IPS-15b (cell line): ENCODE measurements around the gene CBY1.

Source experiments
- H3K27me3 ChIP-seq: one replicate; pipeline ENCODE4 v1.6.1; 2013; ENCODE audit warnings: low read length; ENCODE audit not compliant: control insufficient read depth, insufficient read depth
- H3K36me3 ChIP-seq: one replicate; pipeline ENCODE4 v1.6.1; 2013; ENCODE audit warnings: low read length; ENCODE audit not compliant: control insufficient read depth, insufficient read depth
- H3K4me1 ChIP-seq: one replicate; pipeline ENCODE4 v1.6.1; 2013; ENCODE audit warnings: mild to moderate bottlenecking, low read length; ENCODE audit not compliant: control insufficient read depth, insufficient read depth
- H3K4me3 ChIP-seq: one replicate; pipeline ENCODE4 v1.5.1; 2013; ENCODE audit warnings: low read depth, low read length
- H3K9ac ChIP-seq: one replicate; pipeline ENCODE4 v1.6.1; 2013; ENCODE audit warnings: low read depth, mild to moderate bottlenecking, low read length
- H3K9me3 ChIP-seq: one replicate; pipeline ENCODE4 v1.6.1; 2013; ENCODE audit warnings: mild to moderate bottlenecking, low read length; ENCODE audit not compliant: control insufficient read depth, insufficient read depth

The CBY1 gene

DNA sequence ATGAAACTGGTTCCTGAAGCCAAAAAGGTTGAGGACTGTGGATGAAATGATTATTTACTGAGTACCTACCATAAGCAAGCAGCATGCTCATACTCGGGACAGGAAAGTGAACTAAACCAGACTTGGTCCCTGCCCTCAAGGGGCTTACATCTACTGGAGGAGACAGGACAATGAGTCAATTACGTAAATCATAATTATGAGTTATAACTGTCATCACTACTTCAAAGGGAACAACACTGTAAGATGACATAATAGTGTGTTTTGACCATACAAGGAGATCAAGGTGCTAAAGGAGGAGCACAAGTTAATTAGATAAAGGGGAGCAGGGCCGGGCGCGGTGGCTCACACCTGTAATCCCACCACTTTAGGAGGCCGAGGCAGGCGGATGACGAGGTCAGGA lies 2.7 kb upstream of the CBY1 start:
- H3K4me1 ChIP-seq = peaks cover 3% of the 10 kb centered on the region
- H3K9me3 ChIP-seq = no peaks in the 10 kb centered on the region
- H3K9ac ChIP-seq = no peak overlapping the region
- no peak overlapping the region for H3K4me3 ChIP-seq
- H3K27me3 ChIP-seq = no peaks in the 10 kb centered on the region
- H3K36me3 ChIP-seq = no peaks in the 10 kb centered on the region

- Histone ChIP-seq H3K4me1 (peaks cover 3% of the 10 kb centered on the region), H3K27me3 (no peaks in the 10 kb centered on the region), H3K4me3 (peak overlapping the region; percentile 89), H3K9me3 (no peaks in the 10 kb centered on the region), H3K9ac (peak overlapping the region; percentile 14), H3K36me3 (no peaks in the 10 kb centered on the region)
These were observed 751 bp upstream of the CBY1 start for GRCh38 chr22:38655519-38656255.

- Histone ChIP-seq H3K9me3 (no peaks in the 10 kb centered on the region), H3K27me3 (no peaks in the 10 kb centered on the region), H3K36me3 (no peaks in the 10 kb centered on the region), H3K4me3 (peak overlapping the region; percentile 89), H3K9ac (peak overlapping the region; percentile 99), H3K4me1 (peaks cover 3% of the 10 kb centered on the region)
These were observed 839 bp downstream of the CBY1 start for GRCh38 chr22:38657045-38657909.

DNA sequence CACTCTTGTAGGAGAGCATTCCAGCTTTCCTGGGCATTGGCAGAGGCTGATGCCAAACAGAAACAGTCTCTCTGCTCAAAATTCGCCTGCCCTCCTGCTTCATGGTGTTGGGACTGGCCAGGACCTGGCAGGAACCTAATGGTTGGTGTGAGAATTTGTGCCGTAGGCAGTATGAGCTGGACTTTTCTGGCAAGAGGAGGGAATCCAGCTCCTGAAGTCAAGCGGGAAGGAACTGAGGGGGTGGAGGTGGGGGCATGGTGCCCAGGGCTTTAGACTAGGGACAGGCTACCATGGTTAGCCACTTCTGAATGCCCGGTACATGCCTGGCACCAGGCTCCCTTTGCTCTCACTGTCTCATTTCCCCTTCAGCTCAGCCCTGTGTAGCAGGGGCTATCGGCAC lies 18.4 kb downstream of the CBY1 start:
- H3K9ac ChIP-seq = no peak overlapping the region

DNA sequence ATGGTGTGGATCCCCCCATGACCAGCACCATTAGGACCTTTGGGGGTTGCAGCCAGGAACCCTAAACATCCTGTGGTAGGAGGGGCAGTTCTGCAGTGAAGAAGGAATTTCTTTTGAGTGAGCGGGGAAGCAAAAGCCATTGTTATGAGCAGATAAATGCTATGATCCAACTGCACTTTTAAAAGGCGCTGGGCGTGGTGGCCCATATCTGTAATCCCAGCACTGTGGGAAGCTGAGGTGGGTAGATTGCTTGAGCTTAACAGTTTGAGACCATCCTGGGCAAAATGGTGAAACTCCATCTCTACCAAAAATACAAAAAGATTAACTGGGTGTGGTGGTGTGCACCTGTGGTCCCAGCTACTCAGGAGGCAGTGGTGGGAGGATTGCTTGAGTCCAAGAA lies 19.4 kb downstream of the CBY1 start:
- Histone ChIP-seq H3K27me3 (no peaks in the 10 kb centered on the region), H3K9ac (no peak overlapping the region), H3K4me3 (no peak overlapping the region), H3K9me3 (no peaks in the 10 kb centered on the region), H3K36me3 (peaks cover 5% of the 10 kb centered on the region), H3K4me1 (no peaks in the 10 kb centered on the region)

More for the DNA sequence above, 18.4 kb downstream of the CBY1 start:
- Histone ChIP-seq H3K27me3 (no peaks in the 10 kb centered on the region), H3K4me1 (no peaks in the 10 kb centered on the region), H3K4me3 (no peak overlapping the region), H3K9me3 (no peaks in the 10 kb centered on the region), H3K36me3 (peaks cover 5% of the 10 kb centered on the region)

DNA sequence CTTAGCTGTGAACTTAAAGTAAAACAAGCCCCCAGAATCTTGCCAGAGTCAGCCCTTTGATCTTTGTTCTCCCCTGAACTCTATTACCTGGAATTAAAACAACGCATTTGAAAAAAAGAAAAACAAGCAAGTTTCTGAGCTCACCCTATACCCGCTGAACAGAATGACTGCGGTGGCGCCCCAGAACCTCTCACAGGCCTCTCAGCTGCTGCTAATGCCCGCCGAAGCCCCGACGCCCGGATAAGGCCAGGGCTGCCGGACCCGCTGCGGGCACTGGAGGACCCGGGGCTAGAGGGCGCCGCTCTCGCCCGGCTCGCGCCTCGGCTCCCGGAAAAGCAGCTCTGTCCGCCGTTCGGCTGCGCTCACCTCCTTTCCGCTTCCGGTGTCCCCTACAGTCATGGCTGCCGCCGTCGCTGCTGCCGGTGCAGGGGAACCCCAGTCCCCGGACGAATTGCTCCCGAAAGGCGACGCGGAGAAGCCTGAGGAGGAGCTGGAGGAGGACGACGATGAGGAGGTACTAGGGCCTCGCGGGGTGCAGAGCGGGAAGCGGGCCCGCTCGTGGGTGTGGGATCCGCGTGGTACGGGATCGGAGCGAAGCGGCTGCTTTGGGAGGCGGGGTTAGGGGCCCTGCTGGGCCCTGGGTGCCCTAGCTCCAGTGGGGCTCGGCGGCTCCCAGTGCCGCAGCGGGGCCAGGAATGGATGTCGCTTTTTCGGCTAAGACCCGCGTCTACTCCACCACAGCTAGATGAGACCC lies 25.3 kb downstream of the CBY1 start, which contains the start of gene TOMM22:
Gene TOMM22, plus strand, starts transcription at position 376 of the 754 bp plus-strand sequence. Its CDS starts 22 bp downstream, at position 398.
- H3K27me3 ChIP-seq = no peaks in the 10 kb centered on the region
- H3K9me3 ChIP-seq = no peaks in the 10 kb centered on the region
- no peaks in the 10 kb centered on the region for H3K4me1 ChIP-seq
- peak within 1 kb of the TSS; percentile 95 for H3K4me3 ChIP-seq
- H3K9ac ChIP-seq = peak within 1 kb of the TSS; percentile 98
- peaks cover 17% of the 10 kb centered on the region for H3K36me3 ChIP-seq

DNA sequence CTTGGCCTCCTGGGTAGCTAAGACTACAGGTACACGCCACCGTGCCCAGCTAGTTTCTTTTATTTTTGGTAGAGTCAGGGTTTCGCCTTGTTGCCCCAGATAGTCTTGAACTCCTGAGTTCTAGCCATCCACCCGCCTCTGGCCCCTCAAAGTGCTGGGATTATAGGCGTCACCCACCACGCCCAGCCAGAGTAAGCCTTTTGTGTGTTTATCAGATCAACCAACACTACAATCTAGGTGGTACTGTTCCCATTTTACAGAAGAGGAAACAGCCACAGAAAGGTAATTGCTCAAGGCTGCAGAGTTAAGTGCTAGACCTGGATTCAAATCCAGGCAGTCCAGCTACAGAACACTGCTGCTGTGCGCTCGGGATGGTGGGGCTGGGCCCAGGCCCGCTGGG lies 28.5 kb downstream of the CBY1 start:
- H3K36me3 ChIP-seq = peaks cover 28% of the 10 kb centered on the region

DNA sequence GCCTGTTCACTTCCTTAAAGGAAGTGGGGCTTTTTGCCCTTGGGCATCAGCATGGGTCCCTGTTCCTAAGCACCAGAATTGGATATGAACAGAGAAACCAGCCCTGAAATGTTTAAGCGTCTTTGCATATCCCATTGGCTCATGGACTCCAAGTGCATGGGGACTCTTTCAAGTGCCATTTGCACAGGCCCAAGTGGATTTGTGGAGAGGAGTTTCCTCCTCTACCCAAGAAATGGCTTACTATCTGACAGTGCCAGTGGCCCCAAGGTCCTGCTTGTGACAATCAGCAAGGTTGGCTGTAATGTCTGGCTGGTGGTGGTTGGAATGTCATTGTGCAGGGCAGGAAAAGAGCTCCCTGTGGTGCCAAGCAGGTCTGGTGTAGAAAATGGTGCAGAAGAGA lies 29.3 kb downstream of the CBY1 start:
- Histone ChIP-seq H3K27me3 (no peaks in the 10 kb centered on the region), H3K9ac (no peak overlapping the region), H3K9me3 (no peaks in the 10 kb centered on the region), H3K4me3 (no peak overlapping the region), H3K36me3 (peaks cover 28% of the 10 kb centered on the region), H3K4me1 (no peaks in the 10 kb centered on the region)

More for the DNA sequence above, 28.5 kb downstream of the CBY1 start:
- Histone ChIP-seq H3K27me3 (no peaks in the 10 kb centered on the region), H3K9me3 (no peaks in the 10 kb centered on the region), H3K9ac (no peak overlapping the region), H3K4me3 (no peak overlapping the region), H3K4me1 (no peaks in the 10 kb centered on the region)

- H3K9me3 ChIP-seq = no peaks in the 10 kb centered on the region
- no peak overlapping the region for H3K4me3 ChIP-seq
- H3K27me3 ChIP-seq = no peaks in the 10 kb centered on the region
- peaks cover 17% of the 10 kb centered on the region for H3K36me3 ChIP-seq
- no peak overlapping the region for H3K9ac ChIP-seq
- H3K4me1 ChIP-seq = no peaks in the 10 kb centered on the region
These were observed 33.2 kb downstream of the CBY1 start for GRCh38 chr22:38689651-38690050.

- H3K27me3 ChIP-seq = no peaks in the 10 kb centered on the region
- H3K4me1 ChIP-seq = peaks cover 5% of the 10 kb centered on the region
- H3K9ac ChIP-seq = no peak overlapping the region
- no peak overlapping the region for H3K4me3 ChIP-seq
- H3K36me3 ChIP-seq = no peaks in the 10 kb centered on the region
- H3K9me3 ChIP-seq = no peaks in the 10 kb centered on the region
These were observed 37.6 kb downstream of the CBY1 start for GRCh38 chr22:38694049-38694448.

GRCh38 chr22:38694940-38695339 lies 38.5 kb downstream of the CBY1 start:
- Histone ChIP-seq H3K9me3 (no peaks in the 10 kb centered on the region), H3K9ac (no peak overlapping the region), H3K27me3 (no peaks in the 10 kb centered on the region), H3K4me3 (no peak overlapping the region), H3K4me1 (peaks cover 5% of the 10 kb centered on the region), H3K36me3 (no peaks in the 10 kb centered on the region)
